Measurements from ENCODE around the gene DNAH12. TPM values are rescaled to one million over a fixed set of nuclear protein-coding genes. Genes with fewer than 3 reads are reported as not detected.

DNAH12 gene
- total RNA-seq, 4 donors from 2014 or later: 0.27 TPM; not detected in 3

DNA sequence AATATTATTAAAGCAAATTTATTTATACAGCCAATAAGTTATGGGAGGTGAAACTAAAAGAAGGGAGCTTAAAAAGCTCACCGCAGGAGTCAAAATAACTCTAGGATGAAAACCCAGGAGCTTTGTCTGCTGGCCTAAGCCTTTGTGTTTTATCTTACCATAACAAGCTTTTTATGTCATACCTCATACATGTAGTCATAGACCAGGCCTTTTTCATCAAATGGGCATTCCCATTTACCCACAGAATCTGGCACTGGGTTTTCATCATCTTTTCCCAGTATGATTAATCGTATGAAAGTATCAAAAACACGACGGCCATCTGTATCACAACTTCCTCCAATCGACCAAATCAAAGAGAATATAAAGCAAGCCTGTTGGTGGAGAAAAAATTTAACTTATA lies 122.8 kb downstream of the DNAH12 start:
- Histone ChIP-seq H3K27ac (no peak overlapping the region), H3K4me1 (no peaks in the 10 kb centered on the region), H3K36me3 (no peaks in the 10 kb centered on the region), H3K4me3 (no peak overlapping the region), H3K27me3 (no peaks in the 10 kb centered on the region), H3K9me3 (no peaks in the 10 kb centered on the region)
- no peak for TF ChIP-seq POLR2AphosphoS5 (IDR thresholded peaks at IDR 0.05)
- TF ChIP-seq EP300 (IDR thresholded peaks at IDR 0.05): no peak
- no peak for TF ChIP-seq POLR2A (IDR thresholded peaks at IDR 0.05)
- no peak for ATAC-seq
- WGBS, 2 donors (ENCODE audit: low coverage in 1 of 2): 85 to 88% methylated on average over 5 of the region's 5 CpGs

- H3K4me3 ChIP-seq: no peak overlapping the region
- no peak for ATAC-seq
- no peaks in the 10 kb centered on the region for H3K36me3 ChIP-seq
- no peaks in the 10 kb centered on the region for H3K27me3 ChIP-seq
- no peak overlapping the region for H3K27ac ChIP-seq
- 71 to 81% methylated on average over 2 of the region's 2 CpGs for WGBS, 2 donors (ENCODE audit: low coverage in 1 of 2)
- no peaks in the 10 kb centered on the region for H3K9me3 ChIP-seq
- TF ChIP-seq EP300 (IDR thresholded peaks at IDR 0.05) (no peak), POLR2AphosphoS5 (IDR thresholded peaks at IDR 0.05) (no peak), POLR2A (IDR thresholded peaks at IDR 0.05) (no peak), CTCF (IDR thresholded peaks at IDR 0.05) (no peak)
- no peaks in the 10 kb centered on the region for H3K4me1 ChIP-seq
Observed at GRCh38 chr3:57420001-57420400, 124.1 kb downstream of the DNAH12 start.

DNA sequence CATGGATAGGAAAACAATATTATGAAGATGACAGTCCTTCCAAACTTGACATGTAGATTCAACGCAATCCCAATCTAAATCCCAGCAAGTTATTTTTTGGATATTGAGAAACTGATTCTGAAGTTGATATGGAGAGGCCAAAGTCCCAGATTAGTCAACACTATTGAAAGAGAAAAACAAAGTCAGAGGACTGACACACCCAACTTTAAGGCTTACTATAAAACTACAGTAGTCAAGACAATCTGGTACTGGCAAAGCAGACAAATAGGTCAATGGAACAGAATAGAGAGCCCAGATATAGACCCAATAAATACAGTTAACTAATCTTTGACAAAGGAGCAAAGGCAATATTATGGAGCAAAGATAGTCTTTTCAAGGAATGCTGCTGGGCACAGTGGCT lies 132.4 kb downstream of the DNAH12 start:
- TF ChIP-seq EP300 (IDR thresholded peaks at IDR 0.05) (no peak), POLR2AphosphoS5 (IDR thresholded peaks at IDR 0.05) (no peak), CTCF (IDR thresholded peaks at IDR 0.05) (no peak), POLR2A (IDR thresholded peaks at IDR 0.05) (no peak)
- Histone ChIP-seq H3K4me1 (no peaks in the 10 kb centered on the region), H3K9me3 (peaks cover 0 to 8% (median 0%) of the 10 kb centered on the region in 3 donors), H3K36me3 (no peaks in the 10 kb centered on the region), H3K4me3 (no peak overlapping the region), H3K27me3 (no peaks in the 10 kb centered on the region), H3K27ac (no peak overlapping the region)
- ATAC-seq: no peak
- WGBS, 2 donors (ENCODE audit: low coverage in 1 of 2): 82 to 88% methylated on average over 1 of the region's 1 CpG

DNA sequence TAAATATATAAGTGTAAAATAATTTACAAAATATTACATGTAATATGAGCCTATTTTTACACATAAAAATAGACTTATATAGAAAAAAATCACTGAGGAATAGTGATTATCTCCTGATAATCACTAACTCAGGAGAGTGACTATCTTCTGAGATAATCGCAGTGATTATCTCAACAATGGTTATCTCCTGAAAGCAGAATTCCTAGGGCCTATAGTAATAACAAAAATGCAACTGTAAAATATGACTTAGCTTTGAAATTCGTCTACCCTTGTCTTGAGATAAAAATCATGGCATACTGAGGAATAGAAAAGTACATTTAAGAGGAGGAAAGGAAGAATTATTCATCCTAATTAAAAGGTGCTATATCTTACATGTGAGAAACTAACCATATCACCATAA lies 134.7 kb downstream of the DNAH12 start:
- WGBS, 2 donors (ENCODE audit: low coverage in 1 of 2): 64 to 100% methylated on average over 1 to 2 of the region's 2 CpGs
- Histone ChIP-seq H3K27ac (no peak overlapping the region), H3K4me1 (no peaks in the 10 kb centered on the region), H3K27me3 (no peaks in the 10 kb centered on the region), H3K9me3 (peaks cover 0 to 8% (median 0%) of the 10 kb centered on the region in 3 donors), H3K36me3 (no peaks in the 10 kb centered on the region), H3K4me3 (no peak overlapping the region)
- ATAC-seq: no peak
- TF ChIP-seq EP300 (IDR thresholded peaks at IDR 0.05) (no peak), POLR2A (IDR thresholded peaks at IDR 0.05) (no peak), POLR2AphosphoS5 (IDR thresholded peaks at IDR 0.05) (no peak), CTCF (IDR thresholded peaks at IDR 0.05) (no peak)

GRCh38 chr3:57402675-57403074 lies 141.5 kb downstream of the DNAH12 start:
- peaks cover 6% of the 10 kb centered on the region for H3K27me3 ChIP-seq
- ATAC-seq: no peak
- peaks cover 0 to under 1% (median 0%) of the 10 kb centered on the region in 3 donors for H3K4me1 ChIP-seq
- TF ChIP-seq POLR2AphosphoS5 (IDR thresholded peaks at IDR 0.05) (no peak), EP300 (IDR thresholded peaks at IDR 0.05) (no peak), CTCF (IDR thresholded peaks at IDR 0.05) (no peak)
- 72 to 82% methylated on average over 5 of the region's 5 CpGs for WGBS, 2 donors (ENCODE audit: low coverage in 1 of 2)
- no peak overlapping the region for H3K27ac ChIP-seq
- H3K9me3 ChIP-seq: no peaks in the 10 kb centered on the region
- no peak overlapping the region for H3K4me3 ChIP-seq
- H3K36me3 ChIP-seq: no peaks in the 10 kb centered on the region

Data from gastroesophageal sphincter (tissue), 4 donors.